ENCODE measurements around the gene PDCD6IP. TPM values are rescaled to one million over a fixed set of nuclear protein-coding genes. Genes with fewer than 3 reads are reported as not detected.

Gene PDCD6IP
- total and polyA plus RNA-seq, 2 of the 13 experiments (the other 11 are each of a cell fraction or from before 2014, with no cell fraction given): 62.5 to 85.6 TPM

- no peak for TF ChIP-seq SPEN (CRISPR knock-in tag; IDR thresholded peaks at IDR 0.05; ENCODE audit: low read depth)
- no peak for TF ChIP-seq ZNF160 (CRISPR knock-in tag; IDR thresholded peaks at IDR 0.05)
- no peak for TF ChIP-seq HNRNPL (IDR thresholded peaks at IDR 0.05; ENCODE audit: low read depth, low read length)
- no peak for TF ChIP-seq POLR2AphosphoS2 (IDR thresholded peaks at IDR 0.05; ENCODE audit: low read depth, low read length)
- TF ChIP-seq, protein P1, sequence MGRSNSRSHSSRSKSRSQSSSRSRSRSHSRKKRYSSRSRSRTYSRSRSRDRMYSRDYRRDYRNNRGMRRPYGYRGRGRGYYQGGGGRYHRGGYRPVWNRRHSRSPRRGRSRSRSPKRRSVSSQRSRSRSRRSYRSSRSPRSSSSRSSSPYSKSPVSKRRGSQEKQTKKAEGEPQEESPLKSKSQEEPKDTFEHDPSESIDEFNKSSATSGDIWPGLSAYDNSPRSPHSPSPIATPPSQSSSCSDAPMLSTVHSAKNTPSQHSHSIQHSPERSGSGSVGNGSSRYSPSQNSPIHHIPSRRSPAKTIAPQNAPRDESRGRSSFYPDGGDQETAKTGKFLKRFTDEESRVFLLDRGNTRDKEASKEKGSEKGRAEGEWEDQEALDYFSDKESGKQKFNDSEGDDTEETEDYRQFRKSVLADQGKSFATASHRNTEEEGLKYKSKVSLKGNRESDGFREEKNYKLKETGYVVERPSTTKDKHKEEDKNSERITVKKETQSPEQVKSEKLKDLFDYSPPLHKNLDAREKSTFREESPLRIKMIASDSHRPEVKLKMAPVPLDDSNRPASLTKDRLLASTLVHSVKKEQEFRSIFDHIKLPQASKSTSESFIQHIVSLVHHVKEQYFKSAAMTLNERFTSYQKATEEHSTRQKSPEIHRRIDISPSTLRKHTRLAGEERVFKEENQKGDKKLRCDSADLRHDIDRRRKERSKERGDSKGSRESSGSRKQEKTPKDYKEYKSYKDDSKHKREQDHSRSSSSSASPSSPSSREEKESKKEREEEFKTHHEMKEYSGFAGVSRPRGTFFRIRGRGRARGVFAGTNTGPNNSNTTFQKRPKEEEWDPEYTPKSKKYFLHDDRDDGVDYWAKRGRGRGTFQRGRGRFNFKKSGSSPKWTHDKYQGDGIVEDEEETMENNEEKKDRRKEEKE (IDR thresholded peaks at IDR 0.05): no peak
- no peak for TF ChIP-seq ZNF143 (CRISPR knock-in tag; IDR thresholded peaks at IDR 0.05)
- TF ChIP-seq ZSCAN31 (CRISPR knock-in tag; IDR thresholded peaks at IDR 0.05; ENCODE audit: low read depth): no peak
- no peak for TF ChIP-seq GTF2F1 (IDR thresholded peaks at IDR 0.05; ENCODE audit: low read length)
- no peak for TF ChIP-seq FOXA1 (IDR thresholded peaks at IDR 0.05)
- peak; percentile 18; the same call in 1 of the 2 replicates for TF ChIP-seq FOXA1 (CRISPR knock-in tag; IDR thresholded peaks at IDR 0.05)
- 0 out of 2 replicates have a peak, but pooled peaks have one; percentile 10 for TF ChIP-seq HOMEZ (CRISPR knock-in tag; IDR thresholded peaks at IDR 0.05; ENCODE audit: low read depth)
- no peak for TF ChIP-seq ZNF670 (CRISPR knock-in tag; IDR thresholded peaks at IDR 0.05; ENCODE audit: borderline replicate concordance)
- TF ChIP-seq, protein P2, sequence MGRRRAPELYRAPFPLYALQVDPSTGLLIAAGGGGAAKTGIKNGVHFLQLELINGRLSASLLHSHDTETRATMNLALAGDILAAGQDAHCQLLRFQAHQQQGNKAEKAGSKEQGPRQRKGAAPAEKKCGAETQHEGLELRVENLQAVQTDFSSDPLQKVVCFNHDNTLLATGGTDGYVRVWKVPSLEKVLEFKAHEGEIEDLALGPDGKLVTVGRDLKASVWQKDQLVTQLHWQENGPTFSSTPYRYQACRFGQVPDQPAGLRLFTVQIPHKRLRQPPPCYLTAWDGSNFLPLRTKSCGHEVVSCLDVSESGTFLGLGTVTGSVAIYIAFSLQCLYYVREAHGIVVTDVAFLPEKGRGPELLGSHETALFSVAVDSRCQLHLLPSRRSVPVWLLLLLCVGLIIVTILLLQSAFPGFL (CRISPR knock-in tag; IDR thresholded peaks at IDR 0.05): no peak
- TF ChIP-seq ARID4A (CRISPR knock-in tag; IDR thresholded peaks at IDR 0.05; ENCODE audit: borderline replicate concordance): no peak
- TF ChIP-seq ZNF12 (CRISPR knock-in tag; IDR thresholded peaks at IDR 0.05): 0 out of 2 replicates have a peak, but pooled peaks have one; percentile 16
- no peak for TF ChIP-seq FOXP4 (CRISPR knock-in tag; IDR thresholded peaks at IDR 0.05)
- TF ChIP-seq RELA (CRISPR knock-in tag; IDR thresholded peaks at IDR 0.05): no peak
- no peak for TF ChIP-seq PBX3 (CRISPR knock-in tag; IDR thresholded peaks at IDR 0.05; ENCODE audit: borderline replicate concordance)
These were observed 365 bp upstream of the PDCD6IP start (continued) for GRCh38 chr3:33798113-33798417.
